Measurements from ENCODE around the gene EIF4E.
"Not testable (repeated sequence)": the region's sequence is repeated elsewhere in the genome, so short reads cannot be mapped to it uniquely, and the experiment has no call there.

Gene EIF4E

GRCh38 chr4:98932539-98932938 lies 3.6 kb upstream of the EIF4E start:
- TF ChIP-seq ZFX (IDR thresholded peaks at IDR 0.05; ENCODE audit: borderline replicate concordance), result no peak
- TF ChIP-seq CTCF (IDR thresholded peaks at IDR 0.05), result no peak

GRCh38 chr4:98930311-98930865 lies 1.5 kb upstream of the EIF4E start:
- H3K27ac ChIP-seq, result peak overlapping the region; percentile 94
- TF ChIP-seq CTCF (IDR thresholded peaks at IDR 0.05), result no peak
- no peak for TF ChIP-seq ZFX (IDR thresholded peaks at IDR 0.05; ENCODE audit: borderline replicate concordance)

More at GRCh38 chr4:98932539-98932938, 3.6 kb upstream of the EIF4E start:
- H3K27ac ChIP-seq, result no peak overlapping the region

GRCh38 chr4:98929341-98930267 lies 671 bp upstream of the EIF4E start:
- peak overlapping the region; percentile 94 for H3K27ac ChIP-seq
- TF ChIP-seq CTCF (IDR thresholded peaks at IDR 0.05) (no peak), ZFX (IDR thresholded peaks at IDR 0.05; ENCODE audit: borderline replicate concordance) (no peak)

- TF ChIP-seq ZFX (IDR thresholded peaks at IDR 0.05; ENCODE audit: borderline replicate concordance) (no peak), CTCF (IDR thresholded peaks at IDR 0.05) (no peak)
- H3K27ac ChIP-seq, result peak overlapping the region; percentile 94
Observed at GRCh38 chr4:98928131-98928504, 815 bp downstream of the EIF4E start.

- not testable (repeated sequence) for H3K27ac ChIP-seq
Observed at GRCh38 chr4:98926257-98926656, 2.7 kb downstream of the EIF4E start.

GRCh38 chr4:98921292-98921691 lies 7.6 kb downstream of the EIF4E start:
- TF ChIP-seq CTCF (IDR thresholded peaks at IDR 0.05), result no peak
- no peak for TF ChIP-seq ZFX (IDR thresholded peaks at IDR 0.05; ENCODE audit: borderline replicate concordance)
- H3K27ac ChIP-seq, result no peak overlapping the region

- H3K27ac ChIP-seq, result no peak overlapping the region
- TF ChIP-seq CTCF (IDR thresholded peaks at IDR 0.05), result no peak
- no peak for TF ChIP-seq ZFX (IDR thresholded peaks at IDR 0.05; ENCODE audit: borderline replicate concordance)
Observed at GRCh38 chr4:98919996-98920395, 8.9 kb downstream of the EIF4E start.

GRCh38 chr4:98910728-98911127 lies 18.2 kb downstream of the EIF4E start:
- not testable (repeated sequence) for H3K27ac ChIP-seq
